ENCODE measurements around the gene CKS2. TPM values are rescaled to one million over a fixed set of nuclear protein-coding genes. Genes with fewer than 3 reads are reported as not detected.

The CKS2 gene
- total and polyA plus RNA-seq, 2 of the 8 experiments (the other 6 are each of a cell fraction or from before 2014, with no cell fraction given), result 337 to 689 TPM

- Histone ChIP-seq H2AFZ (ENCODE audit: low read length) (no peak overlapping the region), H3K4ac (replicated peaks; ENCODE audit: insufficient read length, low read depth, low read length) (no peak overlapping the region), H2BK12ac (ENCODE audit: low read depth, low read length) (no peak overlapping the region), H3K23me2 (ENCODE audit: low read depth, low read length) (no peaks in the 10 kb centered on the region; the same call in 1 of the 2 replicates), H3K36me3 (ENCODE audit: control insufficient read depth in 2 of 4, insufficient read depth in 4 of 4, low read length in 3 of 4) (peaks cover 6 to 58% (median 25%) of the 10 kb centered on the region in 4 experiments), H3K18ac (ENCODE audit: extremely low read depth, low read length) (no peak overlapping the region), H3K9ac (replicated peaks in 1 of 4; ENCODE audit: extremely low read depth in 1 of 4, low read depth in 3 of 4, low read length in 3 of 4) (peak overlapping the region in 2 of 4 experiments; percentile 65 to 99; a peak in 2 of 7 replicates), H2BK20ac (ENCODE audit: low read length) (no peak overlapping the region), H3K27me3 (replicated peaks in 1 of 4; ENCODE audit: control insufficient read depth in 3 of 4, extremely low read depth in 1 of 4, insufficient read depth in 3 of 4, low read length in 3 of 4) (no peaks in the 10 kb centered on the region), H4K20me1 (replicated peaks in 1 of 2; ENCODE audit: control insufficient read depth in 1 of 2, insufficient read depth in 2 of 2, low read length in 2 of 2) (peaks cover 12 to 16% of the 10 kb centered on the region in 2 experiments), H3K27ac (ENCODE audit: low read depth, low read length) (0 out of 2 replicates have a peak overlapping the region, but pooled peaks have one; percentile 37), H3K14ac (ENCODE audit: insufficient read length) (no peak overlapping the region), H3K79me2 (ENCODE audit: control insufficient read depth in 1 of 2, insufficient read depth in 2 of 2, low read length in 2 of 2) (peaks cover 32 to 85% of the 10 kb centered on the region in 2 experiments), H4K8ac (ENCODE audit: extremely low read depth, insufficient read depth, low read length) (no peak overlapping the region), H3K4me3 (ENCODE audit: extremely low read depth in 1 of 4, insufficient read depth in 2 of 4, low read depth in 3 of 4, low read length in 4 of 4) (peak overlapping the region in 1 of 4 experiments; percentile 83; a peak in 2 of 8 replicates), H3K4me2 (ENCODE audit: insufficient read depth in 1 of 2, low read depth in 2 of 2, low read length in 2 of 2) (peak overlapping the region; percentile 64 to 79), H4K5ac (ENCODE audit: insufficient read length, low read depth, low read length) (peak overlapping the region; percentile 0), H2BK5ac (ENCODE audit: low read depth, low read length) (no peak overlapping the region; the same call in 1 of the 2 replicates), H2BK120ac (replicated peaks; ENCODE audit: low read depth, low read length) (no peak overlapping the region), H4K91ac (replicated peaks; ENCODE audit: insufficient read length, low read length) (no peak overlapping the region), H2BK15ac (ENCODE audit: low read length) (no peak overlapping the region), H3K79me1 (ENCODE audit: low read depth, low read length) (no peaks in the 10 kb centered on the region; the same call in 1 of the 2 replicates), H3K9me3 (ENCODE audit: insufficient read depth in 2 of 2, low read depth in 1 of 2, low read length in 1 of 2) (no peaks in the 10 kb centered on the region), H3K23ac (ENCODE audit: insufficient read length) (no peak overlapping the region), H2AK5ac (ENCODE audit: low read depth, low read length) (no peak overlapping the region), H3K56ac (replicated peaks; ENCODE audit: insufficient read length, low read depth, low read length) (no peak overlapping the region), H3K4me1 (replicated peaks in 1 of 4; ENCODE audit: control insufficient read depth in 3 of 4, insufficient read depth in 4 of 4, low read length in 3 of 4) (peaks cover 0 to 8% (median 3%) of the 10 kb centered on the region in 4 experiments; a peak in 3 of 7 replicates)
- TF ChIP-seq POLR2A (IDR thresholded peaks at IDR 0.05; ENCODE audit: control extremely low read depth in 1 of 2, low read depth in 2 of 2, low read length in 2 of 2) (peak; percentile 70 to 87), POLR2AphosphoS5 (IDR thresholded peaks at IDR 0.05; ENCODE audit: low read depth, low read length) (peak; percentile 85; the same call in 1 of the 2 replicates), ZNF274 (IDR thresholded peaks at IDR 0.05; ENCODE audit: borderline replicate concordance, extremely low read depth, low read length) (no peak)
- DNase-seq (ENCODE audit: low read depth in 1 of 2, low spot score in 2 of 2) (no peak), FAIRE-seq (no peak)
- ChIA-PET CTCF (ENCODE audit: partially characterized antibody) (no interaction called here), POLR2A (ENCODE audit: partially characterized antibody) (interaction anchor here (2.4 to 2.8 kb wide), 2 partner anchors 10 to 11 kb away, joined by 6 to 14 read pairs; no protein-coding TSS in a partner anchor)
- WGBS, 2 experiments (ENCODE audit: extremely low coverage in 1 of 2, insufficient coverage in 1 of 2, insufficient read length in 1 of 2, insufficient replicate concordance in 2 of 2, low coverage in 1 of 2, low lambda C conversion rate in 2 of 2, missing lambda C conversion rate in 1 of 2), result 92% methylated on average over 4 of the region's 4 CpGs; no CpG with 5 or more reads in 1 of the 2 experiments
Observed at GRCh38 chr9:89317282-89317681, 6.3 kb downstream of the CKS2 start.

All from H1 (cell line).